GM18868 (cell line): ENCODE measurements around the gene DNAH1.

Experiments
- ATAC-seq: cut with Tn5 transposase; IDR thresholded peaks from one replicate; pipeline ENCODE4 v1.9.1; 2021; ENCODE audit warnings: mild to moderate bottlenecking, moderate library complexity; ENCODE audit not compliant: unreplicated experiment

DNAH1 gene

GRCh38 chr3:52385157-52385556 is 69.0 kb downstream of the DNAH1 start:
- no peak for ATAC-seq

DNA sequence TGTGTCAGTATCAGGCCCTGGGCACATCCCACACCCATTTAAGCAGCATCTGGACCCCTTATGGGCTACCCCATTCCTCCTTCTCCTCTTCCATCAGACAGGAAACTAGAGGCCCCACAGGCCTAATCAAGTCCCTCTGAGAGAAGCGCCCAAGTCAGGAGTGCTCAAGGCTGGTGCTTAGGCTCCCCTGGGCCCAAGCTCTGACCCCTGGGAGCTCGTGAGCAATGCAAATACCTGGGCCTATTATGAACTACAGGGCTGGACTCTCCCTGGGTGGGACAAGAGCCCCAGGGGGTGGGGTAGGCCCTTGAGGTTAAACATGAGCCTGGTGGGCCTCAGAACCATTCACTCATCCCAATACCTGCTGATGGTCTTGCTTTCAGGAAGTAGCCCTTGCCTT is 71.4 kb downstream of the DNAH1 start:
- ATAC-seq, result no peak

GRCh38 chr3:52388348-52388821 is 72.3 kb downstream of the DNAH1 start:
- no peak for ATAC-seq

DNA sequence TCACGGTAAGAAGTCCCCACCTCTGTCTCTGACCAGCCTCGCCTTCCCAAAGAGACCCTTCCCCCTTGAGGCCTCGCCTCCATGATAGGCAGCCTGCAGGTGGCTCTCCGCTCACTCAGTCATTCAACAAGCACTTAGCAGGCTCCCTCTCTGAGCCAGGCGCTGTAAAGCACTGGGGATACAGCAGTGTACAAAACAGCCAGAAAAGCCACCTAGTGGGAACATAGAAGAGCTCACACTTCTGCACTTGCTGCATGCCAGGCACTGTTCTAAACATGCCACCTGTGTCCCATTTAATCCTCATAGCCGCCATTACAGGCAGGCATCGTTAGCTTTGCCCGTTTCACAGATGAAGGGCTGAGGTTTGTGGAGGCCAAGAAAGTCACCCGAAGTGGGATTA is 72.8 kb downstream of the DNAH1 start:
- ATAC-seq, result no peak

- no peak for ATAC-seq
Observed at GRCh38 chr3:52391096-52391495, 75.0 kb downstream of the DNAH1 start.

GRCh38 chr3:52392216-52392930 is 76.3 kb downstream of the DNAH1 start:
- no peak for ATAC-seq

- no peak for ATAC-seq
Observed at GRCh38 chr3:52393131-52393807, 77.2 kb downstream of the DNAH1 start.

DNA sequence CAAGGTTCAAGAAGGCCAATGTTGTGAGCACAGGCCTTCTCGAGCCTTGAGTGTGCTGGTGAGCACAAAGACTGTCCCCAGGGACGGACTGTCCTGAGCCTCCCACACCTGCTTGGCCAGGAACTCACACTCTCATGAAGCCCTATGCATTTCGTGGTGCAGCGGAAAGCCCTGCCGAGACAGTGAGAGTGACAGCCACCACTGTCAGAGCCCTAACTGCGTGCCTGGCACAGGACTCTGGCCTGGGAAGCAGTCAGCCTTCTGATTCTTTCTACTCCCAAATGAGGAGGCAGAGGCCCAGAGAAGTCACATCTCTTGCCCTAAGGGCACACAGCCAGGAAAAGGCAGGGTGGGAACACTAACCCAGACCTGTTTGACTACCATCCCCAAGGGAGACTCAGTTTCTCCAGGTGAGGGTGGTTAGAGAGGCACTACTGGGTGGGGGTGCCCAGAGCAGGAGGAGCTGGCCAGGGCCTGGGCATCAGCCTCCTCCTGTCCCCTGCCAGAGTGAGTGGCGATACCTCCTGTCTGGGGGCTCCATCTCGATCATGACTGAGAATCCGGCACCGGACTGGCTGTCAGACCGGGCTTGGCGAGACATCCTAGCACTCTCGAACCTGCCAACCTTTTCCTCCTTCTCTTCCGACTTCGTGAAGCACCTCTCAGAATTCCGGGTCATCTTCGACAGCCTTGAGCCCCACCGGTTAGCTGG is 78.0 kb downstream of the DNAH1 start:
- ATAC-seq, result no peak

DNA sequence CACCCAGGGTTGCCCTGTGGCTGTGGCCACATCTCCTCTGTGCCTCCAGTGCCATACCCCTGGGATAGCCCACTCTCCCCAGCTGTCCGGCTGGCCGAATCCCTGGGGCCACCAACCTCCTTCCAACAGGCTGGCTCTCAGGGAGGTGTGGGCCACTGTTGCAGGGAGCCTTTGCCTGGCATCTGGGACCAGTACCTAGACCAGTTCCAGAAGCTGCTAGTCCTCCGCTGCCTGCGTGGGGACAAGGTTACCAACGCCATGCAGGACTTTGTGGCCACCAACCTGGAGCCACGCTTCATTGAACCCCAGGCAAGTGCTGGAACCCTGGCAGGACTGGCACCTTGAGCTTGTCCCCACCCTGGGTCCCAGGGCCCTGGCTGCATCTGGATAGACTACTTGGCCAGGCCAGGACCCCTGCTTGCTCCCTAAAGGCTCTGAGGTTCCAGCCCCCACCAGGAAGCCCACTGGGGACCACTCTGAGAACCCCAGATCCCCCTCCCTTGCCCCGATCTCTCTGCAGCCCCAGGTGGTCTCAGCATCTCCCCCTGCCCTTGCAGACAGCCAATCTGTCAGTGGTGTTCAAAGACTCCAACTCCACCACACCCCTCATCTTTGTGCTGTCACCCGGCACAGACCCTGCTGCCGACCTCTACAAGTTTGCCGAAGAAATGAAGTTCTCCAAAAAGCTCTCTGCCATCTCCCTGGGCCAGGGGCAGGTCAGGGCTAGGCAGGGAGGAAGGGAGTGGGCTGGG is 78.8 kb downstream of the DNAH1 start:
- no peak for ATAC-seq

DNA sequence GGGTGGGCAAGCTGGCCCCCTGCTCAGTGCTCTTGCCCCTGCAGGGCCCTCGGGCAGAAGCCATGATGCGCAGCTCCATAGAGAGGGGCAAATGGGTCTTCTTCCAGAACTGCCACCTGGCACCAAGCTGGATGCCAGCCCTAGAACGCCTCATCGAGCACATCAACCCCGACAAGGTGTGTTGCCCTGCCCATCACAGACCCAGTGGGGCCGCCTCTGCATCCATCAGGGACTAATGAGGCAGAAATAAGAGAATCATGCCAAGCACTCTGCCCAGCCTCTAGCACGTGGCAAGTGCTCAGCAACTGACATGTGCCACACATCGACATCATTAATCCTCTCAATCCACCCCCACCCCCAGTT is 79.4 kb downstream of the DNAH1 start:
- ATAC-seq, result no peak

DNA sequence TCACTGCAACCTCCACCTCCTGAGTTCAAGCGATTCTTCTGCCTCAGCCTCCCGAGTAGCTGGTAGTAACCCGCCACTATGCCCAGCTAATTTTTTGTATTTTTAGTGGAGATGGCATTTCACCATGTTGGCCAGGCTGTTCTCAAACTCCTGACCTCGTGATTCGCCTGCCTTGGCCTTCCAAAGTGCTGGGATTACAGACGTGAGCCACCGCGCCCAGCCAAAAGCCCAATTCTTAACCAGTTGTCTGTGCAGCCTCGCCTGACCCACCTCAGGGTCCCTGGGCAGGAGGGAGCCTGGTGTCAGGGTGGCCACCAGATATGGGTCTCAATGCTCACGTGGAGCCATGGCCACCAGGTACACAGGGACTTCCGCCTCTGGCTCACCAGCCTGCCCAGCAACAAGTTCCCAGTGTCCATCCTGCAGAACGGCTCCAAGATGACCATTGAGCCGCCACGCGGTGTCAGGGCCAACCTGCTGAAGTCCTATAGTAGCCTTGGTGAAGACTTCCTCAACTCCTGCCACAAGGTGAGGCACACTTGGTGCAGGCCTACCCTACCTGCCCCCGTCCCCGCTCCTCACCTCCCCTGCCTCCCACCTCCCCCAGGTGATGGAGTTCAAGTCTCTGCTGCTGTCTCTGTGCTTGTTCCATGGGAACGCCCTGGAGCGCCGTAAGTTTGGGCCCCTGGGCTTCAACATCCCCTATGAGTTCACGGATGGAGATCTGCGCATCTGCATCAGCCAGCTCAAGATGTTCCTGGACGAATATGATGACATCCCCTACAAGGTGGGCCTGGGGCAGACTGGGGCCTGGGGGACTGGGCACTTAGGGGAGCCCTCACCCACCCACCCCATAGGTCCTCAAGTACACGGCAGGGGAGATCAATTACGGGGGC is 80.1 kb downstream of the DNAH1 start:
- no peak for ATAC-seq

DNA sequence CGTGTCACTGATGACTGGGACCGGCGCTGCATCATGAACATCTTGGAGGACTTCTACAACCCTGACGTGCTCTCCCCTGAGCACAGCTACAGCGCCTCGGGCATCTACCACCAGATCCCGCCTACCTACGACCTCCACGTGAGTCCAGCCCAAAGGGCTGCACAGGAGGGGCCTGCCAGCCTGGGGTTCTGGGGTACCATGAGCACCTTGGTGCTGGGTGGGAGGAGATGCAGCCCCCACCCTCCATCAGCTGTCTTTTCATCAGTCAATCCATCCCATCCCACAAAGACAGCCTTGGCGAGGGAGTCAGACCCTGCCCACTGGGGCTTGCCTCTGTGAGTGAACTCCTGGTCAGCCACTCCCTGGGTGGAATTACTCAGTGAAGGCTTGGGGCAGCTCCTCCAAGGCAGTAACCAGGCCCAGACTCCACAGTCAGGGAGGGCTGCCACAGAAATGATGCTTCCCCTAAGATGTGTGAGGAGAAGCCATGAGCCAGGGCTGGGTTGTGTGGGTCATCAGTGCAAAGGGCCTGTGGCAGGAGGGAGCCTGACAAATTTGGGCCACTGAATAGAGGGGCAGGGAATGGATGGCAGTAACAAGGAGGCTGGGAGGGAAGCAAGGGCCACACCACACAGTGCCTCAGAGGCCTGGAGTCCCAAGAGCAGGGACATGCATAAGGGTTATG is 80.9 kb downstream of the DNAH1 start:
- ATAC-seq, result no peak

- ATAC-seq, result no peak
Observed at GRCh38 chr3:52397676-52398399, 81.7 kb downstream of the DNAH1 start.

- no peak for ATAC-seq
Observed at GRCh38 chr3:52398670-52399081, 82.6 kb downstream of the DNAH1 start.

- no peak for ATAC-seq
Observed at GRCh38 chr3:52399131-52399530, 83.0 kb downstream of the DNAH1 start.

- ATAC-seq, result no peak
Observed at GRCh38 chr3:52399593-52399992, 83.5 kb downstream of the DNAH1 start.

DNA sequence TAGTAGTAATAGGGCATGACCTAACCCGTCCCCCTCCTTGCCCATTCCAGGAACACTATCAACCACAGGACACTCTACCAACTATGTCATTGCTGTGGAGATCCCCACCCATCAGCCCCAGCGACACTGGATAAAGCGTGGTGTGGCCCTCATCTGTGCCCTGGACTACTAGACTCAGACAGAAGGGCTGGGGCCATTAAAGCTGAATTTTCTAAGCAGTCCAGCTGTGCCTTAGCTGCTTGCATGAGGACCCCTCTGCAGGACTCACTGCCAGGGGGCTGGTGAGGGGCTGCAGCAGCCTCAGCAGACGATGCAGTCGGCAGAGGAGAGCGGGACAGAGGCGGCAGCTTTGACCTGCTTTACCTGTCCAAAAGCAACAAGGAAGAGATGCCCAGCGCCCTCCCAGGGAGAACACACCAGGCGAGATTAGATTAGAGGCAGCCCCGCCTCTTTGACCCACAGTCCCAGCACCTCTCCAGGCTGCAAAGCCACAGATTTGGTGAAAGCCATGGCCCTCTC is 84.2 kb downstream of the DNAH1 start:
- no peak for ATAC-seq

GRCh38 chr3:52401021-52401420 is 84.9 kb downstream of the DNAH1 start:
- ATAC-seq, result no peak

GRCh38 chr3:52401551-52401950 is 85.4 kb downstream of the DNAH1 start:
- ATAC-seq, result no peak
